LNCAP (cell line): ENCODE measurements around the gene SFTA2.

Experiments
- TF ChIP-seq, protein P1 (sequence below): fragments of 450-650 bp; IDR thresholded peaks from 2 replicates; pipeline ENCODE4 v1.5.1; 2017; ENCODE audit warnings: mild to moderate bottlenecking

Gene SFTA2

DNA sequence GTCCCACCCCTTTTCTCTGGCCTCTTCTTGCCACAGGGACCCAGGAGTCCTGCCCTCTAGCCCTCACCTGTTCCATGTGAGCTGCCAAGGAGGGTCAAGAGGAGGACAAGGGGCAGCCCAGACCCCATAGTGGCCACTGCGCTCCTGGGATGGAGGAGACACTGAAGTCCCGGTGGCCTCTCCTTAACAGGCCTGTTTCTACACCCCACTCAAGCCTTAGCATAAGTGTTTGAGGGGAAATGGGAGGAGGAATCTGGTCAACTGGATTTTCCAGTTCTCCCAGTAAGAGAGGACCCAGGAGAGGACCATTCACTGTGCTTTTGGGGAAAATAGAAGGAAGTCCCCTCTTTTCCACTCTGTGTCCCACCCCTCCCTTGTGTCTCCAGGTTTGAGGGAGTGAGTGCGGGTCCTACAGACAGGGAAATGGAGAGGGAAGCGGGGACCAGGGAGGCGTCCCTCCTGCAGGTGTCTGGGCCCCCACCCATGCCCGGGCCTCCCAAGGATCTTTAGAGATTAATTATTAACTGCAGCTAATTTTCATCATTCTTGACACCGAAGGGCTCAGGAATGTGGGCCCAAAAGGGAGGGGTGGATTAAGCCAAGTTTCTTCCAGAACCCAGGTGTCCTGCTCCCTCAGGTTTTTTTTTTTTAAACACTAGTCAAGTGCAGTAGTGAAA, at the start of gene SFTA2:
Gene SFTA2, minus strand, starts transcription at position 202 of the 677 bp plus-strand sequence. Its CDS starts 74 bp downstream, at position 128.
- TF ChIP-seq, protein P1, sequence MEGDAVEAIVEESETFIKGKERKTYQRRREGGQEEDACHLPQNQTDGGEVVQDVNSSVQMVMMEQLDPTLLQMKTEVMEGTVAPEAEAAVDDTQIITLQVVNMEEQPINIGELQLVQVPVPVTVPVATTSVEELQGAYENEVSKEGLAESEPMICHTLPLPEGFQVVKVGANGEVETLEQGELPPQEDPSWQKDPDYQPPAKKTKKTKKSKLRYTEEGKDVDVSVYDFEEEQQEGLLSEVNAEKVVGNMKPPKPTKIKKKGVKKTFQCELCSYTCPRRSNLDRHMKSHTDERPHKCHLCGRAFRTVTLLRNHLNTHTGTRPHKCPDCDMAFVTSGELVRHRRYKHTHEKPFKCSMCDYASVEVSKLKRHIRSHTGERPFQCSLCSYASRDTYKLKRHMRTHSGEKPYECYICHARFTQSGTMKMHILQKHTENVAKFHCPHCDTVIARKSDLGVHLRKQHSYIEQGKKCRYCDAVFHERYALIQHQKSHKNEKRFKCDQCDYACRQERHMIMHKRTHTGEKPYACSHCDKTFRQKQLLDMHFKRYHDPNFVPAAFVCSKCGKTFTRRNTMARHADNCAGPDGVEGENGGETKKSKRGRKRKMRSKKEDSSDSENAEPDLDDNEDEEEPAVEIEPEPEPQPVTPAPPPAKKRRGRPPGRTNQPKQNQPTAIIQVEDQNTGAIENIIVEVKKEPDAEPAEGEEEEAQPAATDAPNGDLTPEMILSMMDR, result no peak

GRCh38 chr6:30979690-30980089, 47.7 kb upstream of the SFTA2 start:
- TF ChIP-seq, protein P1, result no peak

- TF ChIP-seq, protein P1, result no peak
Measured at GRCh38 chr6:30979141-30979540, 47.2 kb upstream of the SFTA2 start.

DNA sequence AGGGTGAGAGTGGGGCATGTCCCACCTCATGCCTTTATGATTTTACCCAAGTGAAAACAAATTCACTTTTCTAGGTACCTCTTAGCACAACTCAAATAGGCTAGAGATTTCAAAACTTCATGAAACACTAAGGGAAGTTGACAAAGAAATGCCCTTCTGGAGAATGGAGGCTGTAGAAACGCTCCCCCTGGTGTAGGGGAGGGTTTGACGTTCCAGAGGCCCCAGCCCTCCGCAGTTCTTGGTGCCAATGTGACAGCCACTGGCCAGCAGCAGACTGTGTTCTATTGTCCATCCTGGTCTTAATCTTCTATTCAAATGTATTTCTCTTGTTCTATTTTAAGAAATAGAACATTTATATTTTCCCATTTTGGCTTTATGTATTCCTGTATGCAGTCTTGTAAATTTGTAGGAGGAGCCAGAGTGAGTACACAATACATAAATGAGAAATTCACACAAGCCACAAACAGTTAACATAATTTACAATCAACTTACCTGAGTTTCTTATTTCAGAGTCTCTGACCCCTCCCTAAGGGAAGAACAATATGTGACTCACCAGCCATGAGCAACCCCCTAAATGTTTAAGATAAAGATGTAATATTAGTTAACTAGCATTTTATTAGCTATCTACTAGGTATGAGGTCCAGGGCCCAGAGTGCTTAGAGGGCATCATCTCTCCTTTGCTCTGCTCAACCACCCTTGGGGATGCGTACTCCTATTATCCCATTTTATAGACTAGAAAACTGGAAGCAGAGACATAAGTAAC, 42.7 kb upstream of the SFTA2 start:
- TF ChIP-seq, protein P1, result no peak

DNA sequence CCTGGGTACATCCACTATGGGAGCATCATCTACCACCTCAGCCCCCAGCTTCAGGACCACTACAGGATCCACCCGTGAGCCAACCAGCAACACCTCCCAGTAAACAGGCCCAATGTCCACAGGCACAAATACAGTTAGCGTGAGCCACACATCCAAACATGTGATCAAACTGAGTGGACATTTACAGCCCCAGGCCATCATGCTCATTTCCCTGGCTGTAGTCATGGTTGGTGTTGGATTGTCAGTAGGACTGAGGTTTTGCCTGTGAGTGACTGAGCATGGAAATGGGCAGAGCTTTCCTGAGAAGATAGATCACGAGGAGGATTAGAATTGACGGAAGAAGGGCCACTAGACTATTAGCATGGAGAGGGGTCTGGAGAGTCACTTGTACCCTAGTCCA, 40.8 kb upstream of the SFTA2 start:
- TF ChIP-seq, protein P1, result no peak

DNA sequence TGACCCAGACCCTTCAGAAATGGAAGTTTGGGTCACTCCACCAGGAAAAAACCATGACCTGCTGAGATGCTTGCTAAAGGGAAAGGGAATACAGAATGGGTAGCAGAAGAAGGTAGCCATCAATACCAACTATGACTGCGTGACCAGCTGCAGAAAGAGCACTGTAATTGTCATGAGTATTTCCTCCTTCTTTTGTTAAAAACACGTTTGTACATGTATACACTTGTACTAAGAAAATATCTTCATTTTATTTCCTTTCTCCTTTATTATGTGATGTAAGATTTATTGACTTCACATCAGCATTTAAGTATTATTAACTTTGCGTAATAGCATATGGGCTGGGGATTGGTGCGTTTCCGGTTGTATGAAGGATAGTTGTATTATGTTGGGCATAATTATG, 39.0 kb upstream of the SFTA2 start:
- TF ChIP-seq, protein P1, result no peak

- TF ChIP-seq, protein P1, result no peak
Measured at GRCh38 chr6:30966154-30966553, 34.2 kb upstream of the SFTA2 start.
